ENCODE measurements around the gene ANO1.

DNA sequence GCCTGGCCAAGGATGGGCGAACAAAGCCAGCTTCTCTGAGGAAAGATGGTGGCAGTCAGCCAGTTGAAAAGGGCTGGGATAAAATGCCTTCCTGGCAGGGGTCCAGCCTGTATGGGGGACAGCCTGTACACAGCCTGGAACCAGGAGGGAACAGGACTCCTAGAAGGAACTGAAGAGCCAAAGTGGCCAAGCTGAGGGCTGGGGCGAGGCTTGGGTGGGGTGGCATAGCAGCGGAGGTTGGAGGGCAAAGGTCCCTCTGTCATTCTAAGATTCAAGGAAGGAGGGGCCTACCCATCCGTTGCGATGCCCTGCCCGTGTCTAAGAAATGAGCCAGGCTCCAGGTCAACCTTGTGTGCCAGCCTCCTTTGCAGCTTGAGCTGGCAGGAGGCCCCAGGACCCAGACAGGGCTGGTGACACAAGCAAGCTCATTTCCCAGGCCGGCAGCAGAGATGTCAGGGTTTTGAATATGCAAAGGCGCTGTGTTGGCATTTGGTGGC is 147.6 kb downstream of the ANO1 start:
- TF ChIP-seq CTCF (IDR thresholded peaks at IDR 0.05) (no peak), POLR2A (IDR thresholded peaks at IDR 0.05) (no peak)
